ENCODE results near the gene AP1G2. TPM values are rescaled to one million over a fixed set of nuclear protein-coding genes. Genes with fewer than 3 reads are reported as not detected.

Gene AP1G2
- total RNA-seq, 4 donors from 2014 or later, result 71.6 to 128 (median 114) TPM

DNA sequence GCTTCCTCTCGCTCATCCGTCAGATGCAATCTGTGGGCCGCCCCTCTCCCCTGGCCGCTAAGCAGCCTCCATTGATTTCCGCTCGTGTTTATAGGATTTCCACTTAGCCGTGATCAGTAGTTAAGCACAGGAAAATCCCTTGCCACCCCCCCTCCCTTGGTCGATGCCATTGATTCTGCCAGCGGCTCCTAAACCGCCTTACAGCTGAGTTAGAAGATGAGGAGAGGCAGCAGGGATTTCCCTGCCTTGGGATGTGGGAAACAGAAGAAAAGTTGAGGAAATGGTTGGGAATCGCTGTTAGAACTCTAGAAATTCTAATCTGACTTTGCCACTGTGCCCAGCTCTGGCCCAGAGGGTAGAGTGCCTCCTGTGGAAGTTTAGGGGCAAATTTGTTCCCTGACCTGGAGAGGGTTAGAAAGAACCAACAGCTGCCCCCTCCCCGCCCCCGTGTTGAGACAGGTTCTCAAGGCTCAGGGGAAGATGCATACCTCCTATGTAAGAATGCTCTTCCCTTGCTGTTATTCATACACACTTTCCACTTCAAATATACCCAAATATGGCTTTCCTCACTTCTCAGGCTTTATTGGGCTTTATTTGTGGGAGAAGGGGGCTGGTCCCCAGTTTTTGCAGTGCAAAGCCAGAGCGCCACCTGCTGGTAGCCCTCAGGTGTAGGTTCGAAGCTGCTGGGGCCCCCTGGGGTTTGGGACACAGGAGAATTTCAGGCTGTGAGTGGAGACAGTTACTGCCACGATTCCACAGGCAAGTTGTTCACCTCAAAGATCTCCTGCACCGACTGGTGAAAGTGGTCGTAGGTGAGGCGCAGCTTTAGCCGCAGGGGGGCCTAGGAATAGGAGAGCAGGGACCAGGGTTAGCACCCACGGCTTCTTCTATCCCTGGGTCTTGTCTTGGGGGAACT, 8.3 kb downstream of the AP1G2 start:
- no peak overlapping the region for H3K27ac ChIP-seq

GRCh38 chr14:23558346-23559009, 9.1 kb downstream of the AP1G2 start:
- DNase-seq, result no peak
- Histone ChIP-seq H3K9me3 (no peaks in the 10 kb centered on the region), H3K4me1 (peaks cover 15 to 19% of the 10 kb centered on the region in 2 donors), H3K36me3 (peaks cover 10 to 26% of the 10 kb centered on the region in 2 donors), H3K27me3 (no peaks in the 10 kb centered on the region), H3K27ac (no peak overlapping the region), H3K4me3 (replicated peaks in 1 of 3) (no peak overlapping the region)
- TF ChIP-seq POLR2A (IDR thresholded peaks at IDR 0.05) (no peak), CTCF (IDR thresholded peaks at IDR 0.05) (no peak)
- intact Hi-C loops (cut with DNase I), result no loop called here
- WGBS, 2 donors, result 90 to 94% methylated on average over 10 of the region's 10 CpGs

More for the DNA sequence above, 8.3 kb downstream of the AP1G2 start:
- H3K27me3 ChIP-seq, result no peaks in the 10 kb centered on the region
- TF ChIP-seq POLR2A (IDR thresholded peaks at IDR 0.05), result no peak
- TF ChIP-seq CTCF (IDR thresholded peaks at IDR 0.05), result peak; percentile 6 to 81 (median 46)
- no peaks in the 10 kb centered on the region for H3K9me3 ChIP-seq
- H3K4me1 ChIP-seq, result peaks cover 15 to 19% of the 10 kb centered on the region in 2 donors
- peak in 1 of 2 donors; percentile 25 for DNase-seq
- 79 to 80% methylated on average over 21 of the region's 21 CpGs for WGBS, 2 donors
- H3K4me3 ChIP-seq (replicated peaks in 1 of 3), result no peak overlapping the region
- H3K36me3 ChIP-seq, result peaks cover 10 to 26% of the 10 kb centered on the region in 2 donors
- intact Hi-C loops (cut with DNase I), result no loop called here

DNA sequence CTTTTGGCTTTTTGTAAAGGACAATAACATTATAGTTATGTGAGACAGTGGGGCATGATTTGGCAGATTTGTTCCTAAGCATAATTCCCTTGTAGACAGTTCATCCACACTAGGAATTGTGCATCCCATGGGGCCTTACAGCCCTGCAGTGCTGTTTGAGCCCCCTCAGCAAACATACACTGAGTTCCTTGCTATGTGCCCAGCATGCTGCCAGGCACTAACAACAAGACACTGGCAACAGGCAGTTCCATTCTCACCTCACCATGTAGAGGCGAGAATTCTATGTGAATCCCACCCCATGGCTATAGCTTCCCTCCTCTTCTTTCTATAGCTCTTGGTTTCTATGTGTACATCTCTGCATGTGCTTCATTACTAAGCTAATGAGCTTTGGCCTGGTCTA, 9.6 kb downstream of the AP1G2 start:
- peak overlapping the region in 1 of 3 donors; percentile 10 for H3K27ac ChIP-seq
- DNase-seq, result no peak
- WGBS, 2 donors, result 100% methylated on average over 1 of the region's 1 CpG
- no peaks in the 10 kb centered on the region for H3K9me3 ChIP-seq
- no peaks in the 10 kb centered on the region for H3K27me3 ChIP-seq
- H3K4me1 ChIP-seq, result peaks cover 15 to 19% of the 10 kb centered on the region in 2 donors
- intact Hi-C loops (cut with DNase I), result no loop called here
- TF ChIP-seq CTCF (IDR thresholded peaks at IDR 0.05), result no peak
- H3K36me3 ChIP-seq, result peaks cover 10 to 26% of the 10 kb centered on the region in 2 donors
- no peak overlapping the region for H3K4me3 ChIP-seq (replicated peaks in 1 of 3)

- Histone ChIP-seq H3K4me1 (peaks cover 15 to 19% of the 10 kb centered on the region in 2 donors), H3K36me3 (peaks cover 10 to 26% of the 10 kb centered on the region in 2 donors), H3K4me3 (replicated peaks in 1 of 3) (no peak overlapping the region), H3K27ac (peak overlapping the region in 1 of 3 donors; percentile 10), H3K27me3 (no peaks in the 10 kb centered on the region), H3K9me3 (no peaks in the 10 kb centered on the region)
- no peak for DNase-seq
- no peak for TF ChIP-seq CTCF (IDR thresholded peaks at IDR 0.05)
- no peak for TF ChIP-seq POLR2A (IDR thresholded peaks at IDR 0.05)
- intact Hi-C loops (cut with DNase I), result no loop called here
- 47 to 62% methylated on average over 2 of the region's 2 CpGs for WGBS, 2 donors
Measured at GRCh38 chr14:23557521-23557920, 10.1 kb downstream of the AP1G2 start.

All from thyroid gland (tissue), 4 donors.